ENCODE results near the gene CMPK2.

GRCh38 chr2:6813573-6813972 is 52.1 kb downstream of the CMPK2 start:
- no peak for TF ChIP-seq ZNF311 (CRISPR knock-in tag; IDR thresholded peaks at IDR 0.05)
- TF ChIP-seq POLR2AphosphoS5 (IDR thresholded peaks at IDR 0.05; ENCODE audit: control insufficient read depth, insufficient read depth, low read depth, low read length): no peak
- TF ChIP-seq FOXJ3 (CRISPR knock-in tag; IDR thresholded peaks at IDR 0.05): no peak
- no peak for TF ChIP-seq CBX5 (IDR thresholded peaks at IDR 0.05; ENCODE audit: borderline replicate concordance, low read depth)
- no peak for TF ChIP-seq JUN (IDR thresholded peaks at IDR 0.05; ENCODE audit: borderline replicate concordance, low read depth, low read length)
- no peak for TF ChIP-seq JUN (CRISPR knock-in tag; IDR thresholded peaks at IDR 0.05; ENCODE audit: borderline replicate concordance)
- no peak for TF ChIP-seq SRSF1 (IDR thresholded peaks at IDR 0.05; ENCODE audit: low read depth, low read length)
- TF ChIP-seq MTA3 (IDR thresholded peaks at IDR 0.05; ENCODE audit: borderline replicate concordance): no peak
- no peak for TF ChIP-seq CTCF (IDR thresholded peaks at IDR 0.05 in 2 of 3, conservative IDR thresholded peaks at IDR 0.05 in 1 of 3; ENCODE audit: insufficient read depth in 2 of 3, low read depth in 1 of 3, low read length in 3 of 3)
- no peak for TF ChIP-seq JUNB (CRISPR knock-in tag; conservative IDR thresholded peaks at IDR 0.05)
- no peak for TF ChIP-seq KDM1A (IDR thresholded peaks at IDR 0.05)
- TF ChIP-seq CUX1 (CRISPR knock-in tag; IDR thresholded peaks at IDR 0.05): no peak
- no peak for TF ChIP-seq ADNP (tag; IDR thresholded peaks at IDR 0.05)
- TF ChIP-seq POLR2B (IDR thresholded peaks at IDR 0.05; ENCODE audit: low read depth, partially characterized antibody): no peak

Measured in K562 (cell line).